ENCODE data around the gene MPDU1. TPM values are rescaled to one million over a fixed set of nuclear protein-coding genes. Genes with fewer than 3 reads are reported as not detected.

Gene MPDU1
- total RNA-seq, 1 experiment from 2014 or later, result 149 TPM

DNA sequence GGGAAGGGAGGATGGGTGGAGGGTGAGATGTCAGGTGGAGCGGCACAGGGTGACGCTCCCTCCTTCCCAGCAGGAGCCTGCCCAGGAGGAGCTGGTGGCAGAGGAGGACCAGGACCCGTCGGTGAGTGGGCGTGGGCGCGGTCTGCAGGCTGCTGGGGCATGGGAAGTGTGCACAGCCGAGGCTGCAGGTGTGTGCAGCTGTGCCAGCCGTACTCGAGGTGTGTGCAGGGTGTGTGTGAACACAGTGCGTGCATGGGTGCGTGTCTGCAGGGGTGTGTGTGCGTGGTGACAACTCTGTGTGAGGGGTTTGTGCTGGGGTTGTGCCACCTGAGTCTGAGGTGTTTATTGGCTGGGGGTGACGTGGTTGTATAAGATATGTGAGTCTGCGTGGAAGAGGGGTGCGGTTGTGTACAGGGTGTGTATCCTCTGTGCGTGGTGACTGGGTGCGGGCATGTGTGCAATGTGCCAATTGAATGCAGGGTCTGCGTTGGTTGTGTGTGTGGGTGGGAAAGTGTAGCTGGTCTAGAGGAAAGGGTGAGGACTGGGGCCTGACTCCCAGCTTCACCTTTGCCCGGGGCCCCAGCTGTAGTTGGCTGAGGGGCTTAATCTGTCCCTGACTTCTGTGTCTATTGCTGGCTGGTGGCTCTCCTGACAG, 34.1 kb upstream of the MPDU1 start:
- ChIA-PET POLR2A (ENCODE audit: low non-redundant PET) (interaction anchor here (0.5 kb wide), 1 partner anchor 29 kb away, joined by 3 read pairs; no protein-coding TSS in a partner anchor), CTCF (no interaction called here)
- TF ChIP-seq EZH2 (IDR thresholded peaks at IDR 0.05; ENCODE audit: borderline replicate concordance, low read depth, low read length, poor library complexity, severe bottlenecking), result no peak
- TF ChIP-seq, protein P1, sequence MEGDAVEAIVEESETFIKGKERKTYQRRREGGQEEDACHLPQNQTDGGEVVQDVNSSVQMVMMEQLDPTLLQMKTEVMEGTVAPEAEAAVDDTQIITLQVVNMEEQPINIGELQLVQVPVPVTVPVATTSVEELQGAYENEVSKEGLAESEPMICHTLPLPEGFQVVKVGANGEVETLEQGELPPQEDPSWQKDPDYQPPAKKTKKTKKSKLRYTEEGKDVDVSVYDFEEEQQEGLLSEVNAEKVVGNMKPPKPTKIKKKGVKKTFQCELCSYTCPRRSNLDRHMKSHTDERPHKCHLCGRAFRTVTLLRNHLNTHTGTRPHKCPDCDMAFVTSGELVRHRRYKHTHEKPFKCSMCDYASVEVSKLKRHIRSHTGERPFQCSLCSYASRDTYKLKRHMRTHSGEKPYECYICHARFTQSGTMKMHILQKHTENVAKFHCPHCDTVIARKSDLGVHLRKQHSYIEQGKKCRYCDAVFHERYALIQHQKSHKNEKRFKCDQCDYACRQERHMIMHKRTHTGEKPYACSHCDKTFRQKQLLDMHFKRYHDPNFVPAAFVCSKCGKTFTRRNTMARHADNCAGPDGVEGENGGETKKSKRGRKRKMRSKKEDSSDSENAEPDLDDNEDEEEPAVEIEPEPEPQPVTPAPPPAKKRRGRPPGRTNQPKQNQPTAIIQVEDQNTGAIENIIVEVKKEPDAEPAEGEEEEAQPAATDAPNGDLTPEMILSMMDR (conservative IDR thresholded peaks at IDR 0.05; ENCODE audit: low read depth, low read length), result no peak
- Histone ChIP-seq H3K27ac (ENCODE audit: low read depth, low read length, poor library complexity, severe bottlenecking) (no peak overlapping the region), H3K4me3 (ENCODE audit: low read depth, low read length, poor library complexity, severe bottlenecking) (no peak overlapping the region), H3K27me3 (replicated peaks; ENCODE audit: insufficient read depth, low read depth, low read length, poor library complexity) (no peaks in the 10 kb centered on the region), H3K36me3 (ENCODE audit: insufficient read depth, low read length, poor library complexity, severe bottlenecking) (no peaks in the 10 kb centered on the region), H3K4me1 (ENCODE audit: insufficient read depth, low read length, poor library complexity, severe bottlenecking) (no peaks in the 10 kb centered on the region), H3K9me3 (ENCODE audit: low read depth, low read length, poor library complexity, severe bottlenecking) (no peaks in the 10 kb centered on the region)
- intact Hi-C loops (cut with micrococcal nuclease; ENCODE audit: unreplicated experiment), result no loop called here
- DNase-seq (ENCODE audit: low spot score), result no peak
- BruUV-seq (replicated peaks), result no TSS peak

DNA sequence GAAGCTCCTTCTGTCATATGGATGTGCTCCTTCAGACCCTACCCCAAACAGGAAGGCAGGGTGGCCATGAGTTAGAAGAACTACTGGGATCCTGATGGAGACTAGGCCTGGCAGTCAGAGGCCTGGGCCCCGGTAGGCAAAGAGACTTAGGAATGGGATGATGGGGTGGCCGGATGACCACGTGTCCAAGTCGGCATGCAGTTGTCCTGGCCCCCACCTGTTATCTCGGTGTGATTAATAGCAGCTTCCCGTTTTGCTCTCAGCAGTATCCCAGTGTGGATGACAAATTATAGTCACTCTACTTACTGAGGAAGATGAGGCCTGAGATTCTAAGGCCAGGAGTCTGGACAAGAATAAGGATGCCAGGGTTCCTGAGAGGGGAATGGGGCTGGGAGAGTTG, 33.3 kb upstream of the MPDU1 start:
- no TSS peak for BruUV-seq (replicated peaks)
- CTCF ChIA-PET, result no interaction called here
- Histone ChIP-seq H3K4me3 (ENCODE audit: low read depth, low read length, poor library complexity, severe bottlenecking) (no peak overlapping the region), H3K36me3 (ENCODE audit: insufficient read depth, low read length, poor library complexity, severe bottlenecking) (no peaks in the 10 kb centered on the region), H3K27me3 (replicated peaks; ENCODE audit: insufficient read depth, low read depth, low read length, poor library complexity) (no peaks in the 10 kb centered on the region), H3K27ac (ENCODE audit: low read depth, low read length, poor library complexity, severe bottlenecking) (no peak overlapping the region), H3K4me1 (ENCODE audit: insufficient read depth, low read length, poor library complexity, severe bottlenecking) (no peaks in the 10 kb centered on the region), H3K9me3 (ENCODE audit: low read depth, low read length, poor library complexity, severe bottlenecking) (no peaks in the 10 kb centered on the region)
- intact Hi-C loops (cut with micrococcal nuclease; ENCODE audit: unreplicated experiment), result no loop called here
- no peak for DNase-seq (ENCODE audit: low spot score)
- no peak for TF ChIP-seq EZH2 (IDR thresholded peaks at IDR 0.05; ENCODE audit: borderline replicate concordance, low read depth, low read length, poor library complexity, severe bottlenecking)
- TF ChIP-seq, protein P1 (conservative IDR thresholded peaks at IDR 0.05; ENCODE audit: low read depth, low read length), result no peak
- POLR2A ChIA-PET (ENCODE audit: low non-redundant PET), result interaction anchor here (0.5 kb wide), 1 partner anchor 109 kb away, joined by 4 read pairs; no protein-coding TSS in a partner anchor

DNA sequence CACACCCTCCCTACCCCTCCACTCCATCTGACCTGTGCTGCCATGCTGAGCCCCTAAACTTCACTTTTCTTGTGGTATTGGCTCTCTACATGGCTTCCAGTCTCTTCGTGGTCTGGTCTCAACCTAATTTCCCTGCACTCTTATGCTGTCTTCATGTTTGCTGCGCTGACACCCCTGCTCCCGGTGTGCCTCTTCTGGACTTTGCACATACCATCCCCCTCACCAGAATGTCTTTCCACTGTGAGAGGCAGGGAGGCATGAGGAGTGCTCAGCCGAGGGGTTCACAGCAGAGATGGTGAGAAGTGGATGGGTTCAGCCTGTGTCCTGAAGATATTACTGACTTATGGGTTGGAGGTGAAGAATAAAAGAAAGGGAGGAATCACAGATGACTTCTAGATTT, 32.3 kb upstream of the MPDU1 start:
- Histone ChIP-seq H3K27ac (ENCODE audit: low read depth, low read length, poor library complexity, severe bottlenecking) (no peak overlapping the region), H3K27me3 (replicated peaks; ENCODE audit: insufficient read depth, low read depth, low read length, poor library complexity) (no peaks in the 10 kb centered on the region), H3K9me3 (ENCODE audit: low read depth, low read length, poor library complexity, severe bottlenecking) (no peaks in the 10 kb centered on the region), H3K4me3 (ENCODE audit: low read depth, low read length, poor library complexity, severe bottlenecking) (no peak overlapping the region), H3K36me3 (ENCODE audit: insufficient read depth, low read length, poor library complexity, severe bottlenecking) (no peaks in the 10 kb centered on the region), H3K4me1 (ENCODE audit: insufficient read depth, low read length, poor library complexity, severe bottlenecking) (no peaks in the 10 kb centered on the region)
- TF ChIP-seq EZH2 (IDR thresholded peaks at IDR 0.05; ENCODE audit: borderline replicate concordance, low read depth, low read length, poor library complexity, severe bottlenecking), result no peak
- TF ChIP-seq, protein P1 (conservative IDR thresholded peaks at IDR 0.05; ENCODE audit: low read depth, low read length), result no peak
- no peak for DNase-seq (ENCODE audit: low spot score)
- ChIA-PET POLR2A (ENCODE audit: low non-redundant PET) (no interaction called here), CTCF (no interaction called here)
- BruUV-seq (replicated peaks), result no TSS peak
- intact Hi-C loops (cut with micrococcal nuclease; ENCODE audit: unreplicated experiment), result no loop called here
